GM21576 (cell line): ENCODE measurements around the gene ZNF397.
"Not testable (repeated sequence)": the region's sequence is repeated elsewhere in the genome, so short reads cannot be mapped to it uniquely, and the experiment has no call there.

Source experiments
- ATAC-seq: cut with Tn5 transposase; IDR thresholded peaks from one replicate; pipeline ENCODE4 v1.9.1; 2021; ENCODE audit warnings: mild to moderate bottlenecking, moderate library complexity; ENCODE audit not compliant: unreplicated experiment

ZNF397 gene

GRCh38 chr18:35240664-35241447, at the start of gene ZNF397:
Gene ZNF397 (plus strand): TSS chr18:35241034. CDS start chr18:35242471, 1,437 bp downstream.
- ATAC-seq: peak; percentile 99

- ATAC-seq: no peak
Observed at GRCh38 chr18:35191698-35192025, 49.2 kb upstream of the ZNF397 start.

- no peak for ATAC-seq
Observed at GRCh38 chr18:35192415-35192814, 48.4 kb upstream of the ZNF397 start.

GRCh38 chr18:35193316-35193715, 47.5 kb upstream of the ZNF397 start:
- no peak for ATAC-seq

- no peak for ATAC-seq
Observed at GRCh38 chr18:35197296-35197695, 43.5 kb upstream of the ZNF397 start.

- ATAC-seq: no peak
Observed at GRCh38 chr18:35201256-35201931, 39.4 kb upstream of the ZNF397 start.

GRCh38 chr18:35203067-35203466, 37.8 kb upstream of the ZNF397 start:
- ATAC-seq: no peak

- no peak for ATAC-seq
Observed at GRCh38 chr18:35205199-35205712, 35.6 kb upstream of the ZNF397 start.

GRCh38 chr18:35205746-35206458, 34.9 kb upstream of the ZNF397 start:
- ATAC-seq: not testable (repeated sequence)

- ATAC-seq: no peak
Observed at GRCh38 chr18:35215026-35215425, 25.8 kb upstream of the ZNF397 start.

- ATAC-seq: not testable (repeated sequence)
Observed at GRCh38 chr18:35216611-35217010, 24.2 kb upstream of the ZNF397 start.

GRCh38 chr18:35219331-35219730, 21.5 kb upstream of the ZNF397 start:
- ATAC-seq: not testable (repeated sequence)

- no peak for ATAC-seq
Observed at GRCh38 chr18:35220424-35220823, 20.4 kb upstream of the ZNF397 start.

- no peak for ATAC-seq
Observed at GRCh38 chr18:35223797-35224196, 17.0 kb upstream of the ZNF397 start.

- no peak for ATAC-seq
Observed at GRCh38 chr18:35227254-35227653, 13.6 kb upstream of the ZNF397 start.

- ATAC-seq: peak; percentile 89
Observed at GRCh38 chr18:35231052-35231451, 9.8 kb upstream of the ZNF397 start.

- ATAC-seq: no peak
Observed at GRCh38 chr18:35236571-35237363, 4.1 kb upstream of the ZNF397 start.

GRCh38 chr18:35239314-35239713, 1.5 kb upstream of the ZNF397 start:
- ATAC-seq: no peak

GRCh38 chr18:35241448-35241804, 592 bp downstream of the ZNF397 start:
- ATAC-seq: no peak

GRCh38 chr18:35242426-35242825, 1.6 kb downstream of the ZNF397 start:
- ATAC-seq: no peak

- ATAC-seq: no peak
Observed at GRCh38 chr18:35244671-35245070, 3.8 kb downstream of the ZNF397 start.
